Activated naive CD4-positive, alpha-beta T cell treated with anti-CD3 and anti-CD28 coated beads, Interleukin-2, amount 10 ng/mL, durations not matched to agents 7 days and 5 days (primary cell): ENCODE results near the gene TTC27.
"Not testable (repeated sequence)": the region's sequence is repeated elsewhere in the genome, so short reads cannot be mapped to it uniquely, and the experiment has no call there.

ENCODE experiments used
- CTCF ChIA-PET: fragments of 350-600 bp; sonication (Branson Sonifier 250); formaldehyde crosslinking; loops from one replicate; lab custom pipeline; 2021; ENCODE audit warnings: antibody characterized with exemption; lab: Charles Lee
- DNase-seq: peaks from one replicate; pipeline ENCODE4 v3.0.0-alpha.2; 2020
- H3K27ac Mint-ChIP-seq: one replicate; pipeline ENCODE4 v1.8.0; 2021; ENCODE audit warnings: mild to moderate bottlenecking, moderate library complexity, mixed read lengths
- H3K27me3 Mint-ChIP-seq: one replicate; pipeline ENCODE4 v1.8.0; 2021; ENCODE audit warnings: mild to moderate bottlenecking, mixed read lengths
- H3K36me3 Mint-ChIP-seq: one replicate; pipeline ENCODE4 v1.8.0; 2021; ENCODE audit warnings: mixed read lengths
- H3K4me1 Mint-ChIP-seq: one replicate; pipeline ENCODE4 v1.8.0; 2021; ENCODE audit warnings: mixed read lengths
- H3K4me3 Mint-ChIP-seq: one replicate; pipeline ENCODE4 v1.8.0; 2021; ENCODE audit warnings: mild to moderate bottlenecking, moderate library complexity, mixed read lengths
- H3K9me3 Mint-ChIP-seq: one replicate; pipeline ENCODE4 v1.8.0; 2021; ENCODE audit warnings: mixed read lengths

TTC27 gene

DNA sequence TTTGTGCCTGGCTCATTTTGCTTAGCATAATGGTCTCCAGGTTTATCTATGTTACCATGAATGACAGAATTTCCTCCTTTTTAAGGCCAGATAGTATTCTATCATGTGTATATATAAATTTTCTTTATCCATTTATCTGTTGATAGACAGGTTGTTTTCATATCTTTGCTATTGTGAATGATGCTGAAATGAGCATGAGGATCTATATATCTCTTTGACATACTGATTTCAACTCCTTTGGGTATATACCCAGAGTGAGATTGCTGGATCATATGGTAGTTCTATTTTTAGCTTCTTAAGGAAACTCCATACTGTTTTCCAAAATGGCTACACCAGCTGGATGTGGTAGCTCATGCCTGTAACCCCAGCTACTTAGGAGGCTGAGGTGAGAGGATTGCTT, 232.5 kb downstream of the TTC27 start:
- H3K4me1 Mint-ChIP-seq, result no peaks in the 10 kb centered on the region
- peaks cover 17% of the 10 kb centered on the region for H3K27me3 Mint-ChIP-seq
- DNase-seq, result no peak
- no peak overlapping the region for H3K27ac Mint-ChIP-seq
- no peaks in the 10 kb centered on the region for H3K36me3 Mint-ChIP-seq
- H3K4me3 Mint-ChIP-seq, result no peak overlapping the region
- CTCF ChIA-PET, result no interaction called here
- H3K9me3 Mint-ChIP-seq, result no peaks in the 10 kb centered on the region

DNA sequence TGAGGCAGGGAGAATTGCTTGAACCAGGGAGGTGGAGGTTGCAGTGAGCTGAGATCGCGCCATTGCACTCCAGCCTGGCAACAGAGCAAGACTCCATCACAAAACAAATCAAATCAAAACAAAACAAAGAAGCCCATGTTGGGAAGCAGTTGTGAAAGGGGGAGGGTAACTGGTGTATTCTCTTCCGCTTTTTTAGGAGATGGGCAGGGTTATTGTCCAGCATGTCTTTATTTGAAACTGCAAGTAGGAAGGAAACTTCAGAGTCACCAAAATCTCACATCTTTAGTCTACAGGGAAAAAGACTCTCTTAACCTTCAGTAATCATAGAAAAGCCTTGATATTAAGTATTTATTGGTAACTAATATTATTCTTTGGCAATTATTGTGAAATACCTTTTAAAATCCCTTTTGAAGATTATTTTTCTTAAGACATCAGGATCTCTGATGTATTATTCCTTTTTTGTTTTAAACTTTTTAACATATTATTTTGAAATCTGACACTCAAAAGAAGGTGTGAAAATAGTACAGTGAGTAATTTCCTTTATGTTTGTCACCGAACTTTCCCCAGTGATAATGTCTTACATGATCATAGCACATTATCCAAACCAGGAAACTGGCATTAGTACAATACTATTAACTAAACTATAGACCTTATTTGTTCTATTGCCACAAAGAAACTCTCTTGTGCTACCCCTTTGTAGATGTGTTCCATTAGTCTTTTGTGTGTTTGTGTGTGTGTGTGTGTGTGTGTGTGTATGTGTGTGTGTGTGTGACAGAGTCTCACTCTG, 234.6 kb downstream of the TTC27 start:
- CTCF ChIA-PET, result no interaction called here

DNA sequence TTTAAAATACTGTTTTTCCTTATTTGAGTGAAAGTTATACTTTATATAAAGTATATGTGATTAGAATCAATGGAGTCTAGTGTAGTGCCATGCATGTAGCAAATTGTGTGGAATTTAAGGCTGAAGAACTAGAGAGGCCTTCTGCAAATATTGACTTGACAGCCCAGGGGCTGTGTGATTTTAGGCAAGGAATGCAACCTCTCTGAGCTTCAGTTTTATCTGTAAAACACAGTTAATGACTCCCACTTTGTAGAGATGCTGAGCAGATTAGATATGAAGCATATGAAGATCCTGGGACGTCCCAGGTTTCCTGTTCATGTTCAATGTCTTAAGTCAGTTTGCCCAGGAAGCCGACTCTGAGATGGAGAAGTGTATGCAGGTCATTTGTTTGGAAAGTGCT, 235.5 kb downstream of the TTC27 start:
- Mint-ChIP-seq H3K36me3 (no peaks in the 10 kb centered on the region), H3K4me3 (no peak overlapping the region), H3K27me3 (peaks cover 17% of the 10 kb centered on the region), H3K9me3 (no peaks in the 10 kb centered on the region), H3K4me1 (no peaks in the 10 kb centered on the region), H3K27ac (no peak overlapping the region)
- DNase-seq, result no peak
- CTCF ChIA-PET, result no interaction called here

More for the DNA sequence above, 234.6 kb downstream of the TTC27 start:
- DNase-seq, result no peak
- H3K4me3 Mint-ChIP-seq, result no peak overlapping the region
- peaks cover 17% of the 10 kb centered on the region for H3K27me3 Mint-ChIP-seq
- H3K36me3 Mint-ChIP-seq, result no peaks in the 10 kb centered on the region
- H3K9me3 Mint-ChIP-seq, result no peaks in the 10 kb centered on the region
- no peaks in the 10 kb centered on the region for H3K4me1 Mint-ChIP-seq
- no peak overlapping the region for H3K27ac Mint-ChIP-seq

DNA sequence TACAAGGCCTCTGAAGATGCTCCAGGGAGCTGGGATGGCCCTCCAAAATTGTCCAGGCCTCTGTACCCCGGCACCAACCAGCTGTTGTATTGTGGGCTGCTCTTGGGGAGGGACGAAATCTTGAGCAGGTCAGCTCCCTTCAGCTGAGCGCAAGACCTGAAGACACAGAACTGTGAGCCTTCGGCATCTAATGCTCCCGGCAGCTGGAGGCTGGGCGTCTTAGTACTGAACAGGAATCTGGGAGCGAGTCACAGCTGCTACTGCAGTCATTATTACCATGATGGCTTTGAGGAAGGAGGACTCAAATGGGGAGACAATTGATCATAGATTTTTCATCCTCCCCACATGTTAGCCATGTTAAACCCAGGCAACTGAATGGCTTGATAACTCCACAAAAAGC, 236.0 kb downstream of the TTC27 start:
- H3K4me3 Mint-ChIP-seq, result no peak overlapping the region
- CTCF ChIA-PET, result no interaction called here

DNA sequence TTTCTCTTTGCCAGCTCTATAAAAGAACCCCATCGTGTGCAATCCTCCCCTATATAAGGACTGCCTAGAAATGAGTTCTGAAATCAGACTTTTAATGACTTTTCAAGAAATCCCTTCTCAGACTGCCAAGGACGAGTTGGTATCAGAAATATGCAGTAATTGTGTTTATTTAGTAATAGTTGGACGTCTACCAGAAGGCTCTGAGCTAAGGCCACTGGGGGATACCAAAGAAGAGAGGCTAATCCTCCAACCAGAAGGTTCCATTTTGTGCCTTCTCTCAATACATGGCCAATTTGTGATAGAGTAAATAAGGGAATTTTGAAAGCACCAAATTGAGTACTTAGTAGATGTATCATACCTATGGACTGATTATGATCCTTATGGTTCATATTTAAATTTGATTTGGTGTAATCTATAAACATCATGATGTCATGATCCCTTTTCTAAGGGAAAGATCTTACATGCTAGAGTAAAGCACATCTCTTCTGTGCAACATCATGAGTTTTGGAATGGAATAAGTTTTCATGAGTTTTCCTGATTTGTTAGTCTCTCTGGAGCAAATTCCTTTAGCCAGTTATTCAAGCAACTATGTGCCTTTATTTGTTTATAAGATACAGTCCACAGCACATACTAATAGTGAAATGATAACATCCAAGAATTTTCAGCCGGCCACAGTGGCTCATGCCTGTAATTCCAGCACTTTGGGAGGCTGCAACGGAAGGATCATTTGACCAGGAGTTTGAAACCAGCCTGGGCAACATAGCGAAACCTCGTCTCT, 236.7 kb downstream of the TTC27 start:
- no peak for DNase-seq
- CTCF ChIA-PET, result no interaction called here
- Mint-ChIP-seq H3K4me1 (no peaks in the 10 kb centered on the region), H3K4me3 (no peak overlapping the region), H3K27me3 (peaks cover 17% of the 10 kb centered on the region), H3K9me3 (no peaks in the 10 kb centered on the region), H3K27ac (no peak overlapping the region), H3K36me3 (no peaks in the 10 kb centered on the region)

More for the DNA sequence above, 236.0 kb downstream of the TTC27 start:
- no peaks in the 10 kb centered on the region for H3K36me3 Mint-ChIP-seq
- no peaks in the 10 kb centered on the region for H3K4me1 Mint-ChIP-seq
- DNase-seq, result no peak
- no peak overlapping the region for H3K27ac Mint-ChIP-seq
- peaks cover 17% of the 10 kb centered on the region for H3K27me3 Mint-ChIP-seq
- H3K9me3 Mint-ChIP-seq, result no peaks in the 10 kb centered on the region

DNA sequence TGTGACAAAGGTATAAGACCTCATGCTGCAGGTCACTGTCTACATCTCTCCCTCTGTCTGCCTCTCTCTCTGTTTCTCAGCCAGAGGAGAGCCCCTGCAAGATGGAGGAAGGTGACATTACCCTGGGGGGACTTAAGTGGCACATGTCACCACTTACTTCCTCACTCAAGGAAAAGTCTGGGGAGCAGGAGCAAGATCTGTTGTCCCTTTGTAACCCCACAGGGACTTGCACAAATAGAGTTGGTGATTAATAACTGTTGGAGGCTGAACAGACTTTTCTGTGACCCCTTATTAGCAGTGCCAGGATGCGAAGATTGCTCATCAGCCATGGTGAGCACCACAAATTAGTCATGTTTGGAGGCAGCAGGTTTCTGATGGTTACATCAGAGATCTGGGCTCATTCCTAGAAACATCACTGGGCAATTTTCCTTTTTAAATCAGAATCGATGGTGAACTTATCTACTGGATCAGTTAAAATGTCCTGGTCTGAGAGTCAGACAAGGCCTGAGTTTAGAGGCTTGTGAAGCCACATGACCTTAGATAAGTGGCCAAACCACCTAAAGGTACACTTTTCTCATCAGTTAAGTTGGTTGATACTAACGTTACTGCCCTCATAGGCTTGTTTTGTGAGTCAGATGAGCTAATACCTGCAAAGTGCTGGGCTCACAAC, 237.7 kb downstream of the TTC27 start:
- H3K9me3 Mint-ChIP-seq, result no peaks in the 10 kb centered on the region
- H3K27me3 Mint-ChIP-seq, result peaks cover 17% of the 10 kb centered on the region
- CTCF ChIA-PET, result no interaction called here
- DNase-seq, result no peak
- no peak overlapping the region for H3K4me3 Mint-ChIP-seq
- no peak overlapping the region for H3K27ac Mint-ChIP-seq
- no peaks in the 10 kb centered on the region for H3K4me1 Mint-ChIP-seq
- no peaks in the 10 kb centered on the region for H3K36me3 Mint-ChIP-seq

DNA sequence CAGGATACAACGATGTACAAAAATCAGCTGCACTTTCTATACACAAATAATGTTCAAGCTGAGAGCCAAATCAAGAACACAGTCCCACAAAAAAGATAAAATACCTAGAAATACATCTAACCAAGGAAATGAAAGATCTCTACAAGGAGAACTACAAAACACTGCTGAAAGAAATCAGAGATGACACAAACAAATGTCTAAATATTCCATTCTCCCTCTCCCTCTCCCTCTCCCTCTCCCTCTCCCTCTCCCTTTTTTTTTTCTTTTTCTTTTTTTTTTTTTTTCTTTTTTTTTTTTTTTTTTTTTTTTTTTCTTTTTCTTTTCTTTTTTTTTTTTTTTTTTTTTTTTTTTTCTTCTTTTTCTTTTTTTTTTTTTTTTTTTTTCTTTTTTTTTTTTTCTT, 238.6 kb downstream of the TTC27 start:
- H3K4me3 Mint-ChIP-seq, H3K4me1 Mint-ChIP-seq, DNase-seq, H3K9me3 Mint-ChIP-seq, CTCF ChIA-PET, H3K27ac Mint-ChIP-seq, H3K36me3 Mint-ChIP-seq: not testable (repeated sequence)
- peaks cover 12% of the 10 kb centered on the region for H3K27me3 Mint-ChIP-seq
